HG03097 (cell line): Measurements from ENCODE around the gene LRPPRC.

Experiments used
- ATAC-seq: cut with Tn5 transposase; IDR thresholded peaks from one replicate; pipeline ENCODE4 v1.9.1; 2021; ENCODE audit not compliant: unreplicated experiment, low FRiP score

The LRPPRC gene

DNA sequence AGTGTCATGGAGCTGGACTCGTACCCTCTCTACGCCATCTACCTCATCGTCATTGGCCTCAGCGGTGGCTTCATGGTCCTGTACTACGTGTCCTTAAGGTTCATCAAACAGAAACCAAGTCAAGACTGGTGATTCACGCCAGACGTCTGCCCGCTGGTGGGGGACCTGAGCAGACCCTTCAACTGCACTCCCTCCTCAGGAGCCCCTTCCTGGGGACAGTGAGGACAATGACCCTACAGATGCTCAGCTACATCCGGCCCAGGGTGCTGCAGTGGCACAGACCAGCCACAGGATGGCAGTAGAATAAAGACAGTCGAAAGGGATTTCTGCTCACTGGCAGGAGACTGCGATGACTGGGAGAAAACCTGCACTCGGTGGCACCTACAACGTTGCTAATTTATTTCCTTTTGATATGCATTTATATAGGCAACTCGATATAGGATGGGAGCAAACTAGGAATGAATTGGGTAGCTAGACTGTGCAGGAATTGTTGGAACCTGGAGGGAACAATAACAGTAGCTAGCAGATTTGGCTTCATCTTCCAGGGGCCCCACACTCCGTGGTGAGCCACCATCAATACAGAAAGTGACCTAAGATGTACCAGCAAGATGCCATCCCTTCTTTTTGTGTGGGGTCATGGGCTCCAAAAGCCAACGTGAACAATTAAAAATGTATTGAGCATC is 117.9 kb downstream of the LRPPRC start:
- ATAC-seq, result no peak

DNA sequence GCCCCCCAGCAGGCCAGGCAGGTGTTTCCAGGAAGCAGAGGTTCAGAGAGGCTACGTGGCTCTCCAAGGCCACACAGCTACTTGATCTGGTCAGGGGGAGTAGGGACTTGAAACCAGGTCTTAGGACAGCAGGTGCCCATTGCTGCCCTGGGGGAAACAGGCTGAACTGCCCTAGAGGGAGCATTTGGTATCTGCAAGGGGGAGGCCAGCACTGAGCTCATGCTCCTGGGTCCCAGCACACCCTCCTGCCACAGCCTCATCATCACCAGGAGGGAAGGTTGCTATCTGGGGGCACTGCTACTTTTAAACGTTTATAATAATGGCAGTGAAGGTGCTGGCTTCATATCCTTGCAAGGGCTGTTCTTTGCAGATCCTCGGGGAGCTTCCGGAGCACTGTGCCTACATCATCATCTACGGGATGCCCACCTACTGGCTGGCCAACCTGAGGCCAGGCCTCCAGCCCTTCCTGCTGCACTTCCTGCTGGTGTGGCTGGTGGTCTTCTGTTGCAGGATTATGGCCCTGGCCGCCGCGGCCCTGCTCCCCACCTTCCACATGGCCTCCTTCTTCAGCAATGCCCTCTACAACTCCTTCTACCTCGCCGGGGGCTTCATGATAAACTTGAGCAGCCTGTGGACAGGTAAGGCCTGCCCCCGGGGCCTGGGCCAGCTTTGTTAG is 120.9 kb downstream of the LRPPRC start:
- ATAC-seq, result no peak

DNA sequence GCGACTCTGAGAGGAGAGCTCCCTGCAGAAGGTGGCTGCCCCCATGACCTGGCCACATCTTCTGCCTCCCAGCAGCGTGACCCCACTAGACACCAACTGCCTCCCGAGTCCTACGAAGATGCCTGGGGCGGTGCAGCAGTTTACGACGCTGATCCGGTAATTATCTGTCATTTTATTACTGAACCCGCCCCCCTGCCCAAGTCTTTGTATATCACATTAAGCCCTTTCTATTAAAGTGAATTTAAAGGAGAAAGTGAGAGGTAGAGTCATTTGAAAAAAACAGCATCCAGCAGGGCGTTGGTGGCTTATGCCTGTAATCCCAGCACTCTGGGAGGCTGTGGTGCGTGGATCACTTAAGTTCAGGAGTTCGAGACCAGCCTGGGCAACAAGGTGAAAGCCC is 123.6 kb downstream of the LRPPRC start:
- ATAC-seq, result no peak

DNA sequence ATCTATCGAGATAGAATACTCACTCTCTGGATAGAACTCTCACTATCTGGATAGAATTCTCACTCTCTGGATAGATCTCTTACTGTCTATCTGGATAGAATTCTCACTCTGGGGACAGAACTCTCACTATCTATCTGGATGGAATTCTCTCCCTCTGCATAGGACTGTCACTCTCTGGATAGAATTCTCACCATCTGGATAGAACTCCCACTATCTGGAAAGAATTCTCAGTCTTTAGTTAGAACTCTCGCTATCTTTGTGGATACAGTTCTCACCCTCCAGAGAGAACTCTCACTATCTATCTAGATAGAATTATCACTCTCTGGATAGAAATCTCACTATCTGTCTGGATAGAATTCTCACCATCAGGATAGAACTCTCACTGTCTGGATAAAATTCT is 140.5 kb downstream of the LRPPRC start:
- no peak for ATAC-seq

DNA sequence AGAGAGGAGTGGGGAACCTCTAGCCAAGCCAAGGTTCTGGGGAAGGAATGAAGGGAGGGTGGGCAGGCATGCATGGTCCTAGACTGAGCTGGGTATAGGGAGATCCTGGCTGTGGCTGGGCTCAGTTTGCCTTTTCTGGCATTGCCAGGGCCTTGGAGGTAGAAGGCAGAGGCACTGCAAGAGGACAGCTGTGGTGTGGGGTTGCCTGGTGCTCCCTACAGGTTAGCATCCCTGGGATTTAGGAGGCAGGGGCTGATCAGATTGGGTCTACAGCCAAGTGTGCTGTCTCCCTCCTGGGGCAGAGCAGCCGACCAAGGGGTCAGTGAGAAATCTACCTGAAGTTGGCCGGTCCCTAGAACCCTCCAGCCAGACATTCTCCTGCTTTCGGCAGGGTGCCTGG is 141.1 kb downstream of the LRPPRC start:
- ATAC-seq, result no peak

DNA sequence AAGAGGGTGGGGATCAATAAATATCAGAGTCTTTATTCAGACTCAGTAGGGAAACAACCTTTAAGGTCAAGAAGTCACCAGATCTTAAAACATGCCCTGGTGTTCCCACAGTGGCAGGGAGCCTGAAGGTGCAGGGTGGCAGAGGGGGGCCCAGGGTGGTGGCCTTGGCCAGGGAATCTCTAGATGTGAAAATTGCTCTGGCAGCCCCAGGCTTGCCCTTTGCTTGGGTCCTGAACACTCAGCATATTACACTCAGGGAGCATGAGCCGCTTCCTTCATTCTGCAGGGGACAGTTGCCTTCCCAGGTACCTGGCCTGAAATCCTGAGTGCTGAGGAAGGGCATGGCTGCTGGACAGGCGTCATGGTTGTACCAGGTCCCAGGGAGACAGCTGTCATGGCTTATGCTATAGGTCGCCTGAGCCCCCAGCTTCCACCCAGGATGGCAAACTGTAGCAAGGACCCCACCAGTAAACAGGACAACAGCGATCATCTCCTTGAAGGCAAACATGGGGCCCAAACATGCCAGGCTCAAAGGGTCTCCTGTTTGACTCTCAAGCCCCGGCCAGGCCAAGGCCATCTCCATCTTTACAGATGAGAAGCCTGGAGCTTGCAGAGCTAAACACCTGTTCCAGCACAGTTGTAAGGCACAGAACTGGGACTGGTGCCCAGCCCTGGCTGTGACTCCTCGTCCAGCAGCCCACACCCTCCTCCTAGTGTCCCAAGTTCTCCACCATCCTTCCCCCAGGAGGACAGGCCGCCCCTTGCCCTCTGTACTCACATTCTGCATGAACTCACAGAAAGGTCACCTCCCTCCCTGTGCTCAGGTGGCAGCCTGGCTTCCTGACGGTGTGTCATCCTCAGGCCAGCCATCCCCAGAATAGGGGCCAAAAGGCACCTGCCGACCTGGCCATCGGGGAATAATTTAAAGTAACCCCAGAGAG is 142.4 kb downstream of the LRPPRC start:
- ATAC-seq, result no peak

DNA sequence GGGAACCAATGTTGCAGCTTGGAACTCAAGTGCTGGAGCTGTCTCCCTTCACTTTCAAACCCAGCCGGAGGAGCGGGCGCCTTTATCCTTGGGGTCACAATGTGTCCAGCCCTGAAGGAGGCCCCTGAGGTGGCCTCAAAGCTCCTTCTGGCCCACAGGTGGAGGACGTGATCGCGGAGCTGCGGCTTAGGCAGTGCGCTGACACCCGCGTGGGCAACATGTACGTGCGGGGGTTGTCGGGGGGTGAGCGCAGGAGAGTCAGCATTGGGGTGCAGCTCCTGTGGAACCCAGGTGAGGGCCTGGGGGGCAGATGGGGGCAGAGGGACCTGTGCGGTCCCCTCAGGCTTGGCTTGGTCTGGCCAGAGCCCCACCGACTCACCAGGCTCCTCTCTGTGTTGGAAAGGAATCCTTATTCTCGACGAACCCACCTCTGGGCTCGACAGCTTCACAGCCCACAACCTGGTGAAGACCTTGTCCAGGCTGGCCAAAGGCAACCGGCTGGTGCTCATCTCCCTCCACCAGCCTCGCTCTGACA is 143.5 kb downstream of the LRPPRC start:
- no peak for ATAC-seq

DNA sequence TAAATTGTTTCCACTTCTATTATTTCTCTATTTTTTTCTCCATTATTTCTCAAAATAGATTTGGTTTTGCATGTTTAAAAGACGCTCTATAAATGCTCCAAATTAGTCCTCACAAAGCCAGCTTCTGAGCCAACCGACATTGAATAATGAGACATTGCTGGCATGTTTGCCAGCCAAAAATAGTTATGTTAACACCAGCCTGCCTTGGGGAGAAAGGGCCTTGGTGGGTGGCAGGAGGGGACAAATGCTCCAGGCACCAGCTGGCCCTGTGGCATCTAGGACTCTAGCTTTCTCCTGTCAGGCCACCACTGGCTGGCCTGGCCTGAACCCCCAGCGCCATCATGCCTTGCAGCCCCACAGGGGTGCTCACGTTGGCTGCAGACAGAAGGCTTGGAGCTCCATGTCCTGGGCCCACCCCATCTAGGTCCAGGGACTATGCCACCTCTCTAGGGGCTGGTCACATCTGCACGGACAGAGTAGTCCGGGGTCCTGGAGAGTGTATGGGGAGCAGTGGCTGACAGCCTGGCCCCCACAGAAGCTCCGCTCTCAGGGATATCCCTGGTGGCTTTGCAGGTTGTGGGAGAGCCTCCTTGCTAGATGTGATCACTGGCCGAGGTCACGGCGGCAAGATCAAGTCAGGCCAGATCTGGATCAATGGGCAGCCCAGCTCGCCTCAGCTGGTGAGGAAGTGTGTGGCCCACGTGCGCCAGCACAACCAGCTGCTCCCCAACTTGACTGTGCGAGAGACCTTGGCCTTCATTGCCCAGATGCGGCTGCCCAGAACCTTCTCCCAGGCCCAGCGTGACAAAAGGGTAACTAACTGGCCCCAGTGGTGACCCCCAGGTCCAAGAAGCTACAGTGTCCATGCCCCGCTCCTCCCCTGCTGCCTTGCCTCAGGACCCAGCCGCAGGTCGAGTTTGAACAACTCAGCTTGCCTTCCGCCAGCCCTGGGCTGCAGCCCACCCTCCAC is 144.5 kb downstream of the LRPPRC start:
- no peak for ATAC-seq

DNA sequence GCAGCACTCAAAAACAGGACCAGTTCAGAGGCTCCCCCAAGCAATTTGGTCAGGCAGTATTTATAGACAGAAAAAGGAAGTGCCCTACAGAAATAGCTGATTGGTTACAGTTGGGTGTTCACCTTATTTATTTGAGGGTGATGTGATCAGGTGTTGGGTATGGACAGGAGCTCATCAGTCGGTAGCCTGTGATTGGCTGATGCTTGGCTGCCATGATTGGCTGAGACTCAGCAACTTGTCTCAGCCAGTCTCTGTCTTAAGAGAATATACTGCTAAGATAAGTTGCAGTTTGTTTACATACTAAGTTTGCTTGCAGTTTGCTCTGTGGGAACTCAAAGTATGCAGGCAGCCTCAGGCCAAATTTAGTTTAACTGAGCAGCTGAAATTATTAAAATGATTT is 147.6 kb downstream of the LRPPRC start:
- ATAC-seq, result no peak

DNA sequence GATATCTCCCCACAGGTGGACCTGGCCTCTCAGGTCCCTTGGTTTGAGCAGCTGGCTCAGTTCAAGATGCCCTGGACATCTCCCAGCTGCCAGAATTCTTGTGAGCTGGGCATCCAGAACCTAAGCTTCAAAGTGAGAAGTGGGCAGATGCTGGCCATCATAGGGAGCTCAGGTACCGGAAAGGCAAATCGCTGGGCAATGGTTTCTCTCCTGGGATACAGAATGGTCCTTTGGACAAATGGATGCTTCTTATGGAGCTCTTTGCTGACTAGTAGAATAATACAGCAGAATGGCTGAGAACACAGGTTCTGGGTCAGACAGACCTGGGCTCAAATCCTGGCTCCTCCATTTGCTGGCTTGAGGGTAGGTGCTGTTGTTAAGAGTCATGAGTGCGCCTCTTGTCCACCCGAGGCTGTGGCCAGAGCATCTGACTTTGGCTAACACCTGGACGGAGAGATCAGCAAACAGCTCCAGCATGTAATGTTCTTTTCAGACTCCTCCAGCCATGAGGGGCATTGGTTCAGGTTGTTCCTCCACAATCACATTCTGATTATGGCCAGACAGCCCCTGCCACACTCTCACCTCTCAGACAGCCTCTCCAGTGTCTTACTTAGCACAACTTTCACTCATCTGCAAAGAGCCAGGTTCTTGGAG is 149.5 kb downstream of the LRPPRC start:
- no peak for ATAC-seq

DNA sequence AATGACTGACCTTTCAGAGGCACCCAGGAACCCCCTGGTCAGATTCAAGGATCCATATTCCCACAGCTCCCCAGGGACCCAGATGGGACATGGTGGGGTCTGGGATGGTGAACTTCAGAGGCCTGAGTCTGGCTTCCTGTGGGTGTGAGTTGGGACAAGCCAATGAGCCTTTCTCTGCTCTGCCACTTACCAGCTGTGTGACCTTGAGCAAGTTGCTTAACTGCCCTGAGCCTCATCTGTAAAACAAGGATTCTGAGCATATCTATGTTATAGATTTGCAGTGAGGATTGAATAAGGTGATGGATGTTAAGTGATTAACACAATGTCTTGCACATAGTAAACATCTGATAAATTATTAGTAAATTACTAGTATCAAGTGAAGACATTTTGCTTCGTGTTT is 150.6 kb downstream of the LRPPRC start:
- no peak for ATAC-seq

DNA sequence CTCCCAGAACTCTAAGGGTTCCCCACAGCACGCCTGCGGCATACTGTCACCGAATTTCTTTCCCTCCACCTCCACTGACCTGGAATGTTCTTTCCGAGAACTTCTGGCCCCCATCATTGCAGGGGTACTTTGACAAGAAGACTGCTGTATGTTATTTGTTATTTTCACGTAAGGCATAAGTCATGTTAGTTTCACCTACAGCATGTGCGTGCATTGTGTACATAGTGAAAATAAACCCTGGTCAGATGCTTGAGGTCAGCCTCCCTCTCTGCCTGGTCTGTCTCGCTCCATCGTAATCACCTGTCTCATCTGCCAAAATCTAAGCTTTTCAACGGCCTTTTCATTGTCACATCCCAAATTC is 152.9 kb downstream of the LRPPRC start:
- ATAC-seq, result no peak

DNA sequence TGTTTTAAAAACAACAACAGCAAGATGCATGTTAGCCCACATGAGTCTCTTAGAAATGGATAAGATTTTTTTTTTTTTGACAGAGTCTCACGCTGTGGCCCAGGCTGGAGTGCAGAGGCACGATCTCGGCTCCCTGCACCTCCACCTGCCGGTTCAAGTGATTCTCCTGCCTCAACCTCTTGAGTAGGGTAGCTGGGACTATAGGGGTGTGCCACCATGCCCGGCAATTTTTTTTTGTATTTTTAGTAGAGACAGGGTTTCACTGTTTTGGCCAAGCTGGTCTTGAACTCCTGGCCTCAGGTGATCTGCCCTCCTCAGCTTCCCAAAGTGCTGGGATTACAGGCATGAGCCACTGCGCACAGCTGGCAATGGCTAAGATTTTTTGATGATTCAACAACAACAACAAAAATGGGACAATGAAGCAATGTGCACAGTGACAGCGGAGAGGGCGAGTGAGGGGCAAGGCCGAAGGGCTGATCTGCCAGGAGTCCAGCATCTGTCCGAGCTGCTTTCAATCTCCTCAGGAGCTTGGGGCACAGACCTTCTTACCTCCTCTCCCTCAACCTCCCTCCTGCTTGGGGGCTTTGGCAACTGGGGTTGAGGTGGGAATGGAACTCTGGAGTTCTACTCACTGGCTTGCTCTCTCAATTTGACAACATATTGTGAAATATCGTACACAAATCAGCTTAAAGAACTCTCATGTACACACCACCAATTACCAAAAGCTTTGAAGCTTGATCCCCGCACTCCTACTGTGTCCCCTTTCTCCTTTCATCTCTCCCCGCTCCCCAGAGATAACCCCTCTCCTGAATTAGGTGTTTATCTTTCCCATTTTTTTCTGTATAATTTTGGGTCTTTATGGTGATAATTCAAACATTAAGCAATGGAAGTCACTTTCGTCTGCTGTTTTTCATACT is 153.6 kb downstream of the LRPPRC start:
- no peak for ATAC-seq

DNA sequence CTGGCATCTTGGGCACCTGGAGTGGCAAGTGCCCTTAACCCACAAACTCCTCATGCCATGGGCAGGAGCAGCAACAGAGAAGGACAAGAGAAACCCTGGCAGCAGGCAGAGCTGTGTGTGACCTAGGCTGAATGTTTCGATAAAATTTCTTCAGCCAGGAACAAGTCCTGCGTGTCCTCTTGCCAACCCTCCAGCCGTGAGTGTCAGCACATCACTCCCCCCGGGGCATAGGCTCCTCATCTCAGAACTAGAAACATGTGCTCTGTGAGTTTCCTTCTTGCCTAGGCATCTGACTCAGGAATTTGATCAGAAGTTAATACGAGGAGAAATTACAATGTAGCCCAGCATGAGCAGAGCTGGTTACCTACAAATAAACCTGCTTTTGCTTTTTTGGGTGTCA is 154.8 kb downstream of the LRPPRC start:
- no peak for ATAC-seq

DNA sequence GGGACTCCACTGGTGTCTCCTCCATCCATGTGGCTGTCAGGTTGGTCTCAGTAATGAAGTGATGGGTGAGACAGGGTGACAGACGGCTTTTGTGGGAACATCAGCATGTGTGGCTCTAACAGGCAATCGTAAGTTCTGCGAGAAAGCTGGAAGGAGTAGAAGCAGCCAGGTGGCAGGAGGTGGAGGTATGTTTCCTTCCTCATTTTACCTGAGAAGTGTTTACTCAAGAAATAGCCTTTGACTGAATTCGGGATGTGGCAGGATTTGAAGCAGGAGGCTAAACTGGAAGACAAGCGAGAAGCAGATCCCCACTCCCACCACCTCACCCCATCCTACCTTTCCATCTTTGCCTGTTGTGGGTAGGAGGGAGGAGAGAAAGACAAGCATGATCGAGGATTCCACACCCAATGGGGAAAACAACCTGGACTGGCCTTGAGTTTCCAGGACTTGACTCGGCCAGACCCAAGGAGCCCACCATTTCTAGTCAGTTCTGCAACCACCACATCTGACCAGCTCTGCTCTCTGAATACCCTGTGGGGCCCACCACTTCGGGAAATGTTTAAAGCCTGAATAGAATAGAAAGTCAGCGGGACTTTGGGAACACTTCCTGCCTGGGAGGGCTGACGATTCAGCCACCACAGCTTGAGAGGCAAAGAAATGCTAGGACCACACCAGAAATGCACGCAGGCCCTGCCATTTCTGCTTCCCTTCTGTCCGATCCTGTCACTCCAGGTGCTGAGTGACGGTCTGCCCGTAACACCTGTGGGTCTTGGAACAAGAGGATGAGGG is 155.8 kb downstream of the LRPPRC start:
- no peak for ATAC-seq

DNA sequence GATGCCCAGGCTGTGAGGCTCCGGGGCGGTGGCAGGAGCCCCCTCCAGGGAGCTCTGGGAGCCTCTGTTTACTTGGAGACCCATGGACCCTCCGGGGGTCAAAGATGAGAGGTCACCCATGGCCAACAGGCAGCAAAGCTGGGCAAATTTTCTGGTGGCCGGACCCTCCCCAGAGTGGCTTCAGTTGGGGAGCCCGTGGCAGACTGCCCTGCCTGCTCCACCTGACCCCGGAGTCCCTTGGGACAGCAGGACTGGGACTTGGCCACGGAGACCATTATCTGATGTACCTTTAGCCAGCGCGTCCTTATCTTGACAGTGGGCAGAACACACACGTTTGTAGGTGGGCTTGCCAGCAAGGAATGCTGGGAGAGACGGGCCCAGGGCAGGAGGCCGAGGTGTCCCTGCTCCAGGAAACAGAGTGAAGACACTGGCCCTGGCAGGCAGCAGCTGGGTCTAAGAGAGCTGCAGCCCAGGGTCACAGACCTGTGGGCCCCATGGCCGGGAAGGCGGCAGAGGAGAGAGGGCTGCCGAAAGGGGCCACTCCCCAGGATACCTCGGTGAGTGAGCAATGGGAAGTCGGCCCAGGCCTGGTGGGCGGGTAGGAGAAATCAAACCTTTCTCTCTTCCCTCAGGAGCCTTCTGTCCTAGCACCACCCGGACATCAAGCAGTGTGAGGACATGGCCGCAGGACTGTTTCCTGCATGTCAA is 157.1 kb downstream of the LRPPRC start, which contains the start of the genes ABCG5 and ABCG8:
TSS of gene ABCG5 (minus strand) at position 280 of the 708 bp plus-strand sequence. CDS start at position 120, 160 bp downstream.
TSS of gene ABCG8 (plus strand) at position 412 of the 708 bp plus-strand sequence. CDS start at position 495, 83 bp downstream.
- ATAC-seq, result no peak
